Fibroblast of pulmonary artery (primary cell): ENCODE results near the gene KCNIP1.

Source experiments
- DNase-seq: peaks from one replicate; pipeline ENCODE4 v3.0.0-alpha.2; 2010; ENCODE audit warnings: low read depth
- H3K4me3 ChIP-seq: replicated peaks from 2 replicates; pipeline ENCODE4 v1.5.1; 2011; ENCODE audit warnings: low read depth, mild to moderate bottlenecking, control low read depth, low read length, moderate library complexity
- TF ChIP-seq, protein P1 (sequence below): IDR thresholded peaks from 2 replicates; pipeline ENCODE4 v1.5.1; 2011; ENCODE audit warnings: mild to moderate bottlenecking, control low read depth, low read length, inconsistent platforms; ENCODE audit errors: missing control alignments

KCNIP1 gene

GRCh38 chr5:170585273-170585948, 81.6 kb downstream of the KCNIP1 start:
- no peak for DNase-seq
- TF ChIP-seq, protein P1, sequence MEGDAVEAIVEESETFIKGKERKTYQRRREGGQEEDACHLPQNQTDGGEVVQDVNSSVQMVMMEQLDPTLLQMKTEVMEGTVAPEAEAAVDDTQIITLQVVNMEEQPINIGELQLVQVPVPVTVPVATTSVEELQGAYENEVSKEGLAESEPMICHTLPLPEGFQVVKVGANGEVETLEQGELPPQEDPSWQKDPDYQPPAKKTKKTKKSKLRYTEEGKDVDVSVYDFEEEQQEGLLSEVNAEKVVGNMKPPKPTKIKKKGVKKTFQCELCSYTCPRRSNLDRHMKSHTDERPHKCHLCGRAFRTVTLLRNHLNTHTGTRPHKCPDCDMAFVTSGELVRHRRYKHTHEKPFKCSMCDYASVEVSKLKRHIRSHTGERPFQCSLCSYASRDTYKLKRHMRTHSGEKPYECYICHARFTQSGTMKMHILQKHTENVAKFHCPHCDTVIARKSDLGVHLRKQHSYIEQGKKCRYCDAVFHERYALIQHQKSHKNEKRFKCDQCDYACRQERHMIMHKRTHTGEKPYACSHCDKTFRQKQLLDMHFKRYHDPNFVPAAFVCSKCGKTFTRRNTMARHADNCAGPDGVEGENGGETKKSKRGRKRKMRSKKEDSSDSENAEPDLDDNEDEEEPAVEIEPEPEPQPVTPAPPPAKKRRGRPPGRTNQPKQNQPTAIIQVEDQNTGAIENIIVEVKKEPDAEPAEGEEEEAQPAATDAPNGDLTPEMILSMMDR = no peak

DNA sequence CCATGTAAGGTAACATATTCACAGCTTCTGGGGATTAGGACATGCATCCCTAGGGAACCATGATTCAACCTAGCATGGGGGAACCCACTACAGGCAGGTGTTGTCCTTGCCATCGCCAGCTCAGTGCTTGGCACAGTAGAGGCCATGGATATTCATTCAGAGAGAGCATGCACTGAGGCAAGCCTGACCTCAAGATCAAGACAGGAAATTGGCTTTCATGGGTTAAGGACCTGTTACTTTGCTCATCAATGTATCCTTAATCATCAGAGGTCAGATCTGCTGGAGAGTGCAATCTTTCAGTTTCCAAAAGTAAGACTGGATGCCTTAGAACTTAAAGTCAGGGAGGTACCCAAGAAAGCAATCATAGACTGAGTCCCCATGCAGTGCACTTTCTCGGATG, 84.0 kb downstream of the KCNIP1 start:
- no peak for DNase-seq
- TF ChIP-seq, protein P1 = no peak
- no peak overlapping the region for H3K4me3 ChIP-seq

More at GRCh38 chr5:170585273-170585948, 81.6 kb downstream of the KCNIP1 start:
- H3K4me3 ChIP-seq = no peak overlapping the region

DNA sequence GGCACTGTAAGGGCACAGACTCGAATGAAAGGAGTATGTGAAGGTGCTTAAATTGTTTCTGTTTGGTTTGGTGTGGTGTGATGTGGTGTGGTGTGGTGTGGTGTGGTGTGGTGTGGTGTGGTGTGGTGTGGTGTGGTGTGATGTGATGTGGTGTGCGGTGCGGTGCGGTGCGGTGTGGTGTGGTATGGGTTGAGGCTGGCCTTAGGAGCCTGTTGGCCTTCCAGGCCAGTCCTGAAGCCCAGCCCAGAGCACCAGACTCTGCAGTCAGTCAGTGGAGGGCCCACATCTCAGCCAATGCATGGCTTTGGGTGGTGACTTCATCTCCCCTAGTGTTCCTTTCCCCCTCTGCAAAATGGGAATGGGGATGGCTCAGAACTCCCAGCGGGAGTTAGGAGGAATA, 85.8 kb downstream of the KCNIP1 start:
- TF ChIP-seq, protein P1 = no peak
- no peak overlapping the region for H3K4me3 ChIP-seq
- no peak for DNase-seq

GRCh38 chr5:170590566-170590965, 86.7 kb downstream of the KCNIP1 start:
- TF ChIP-seq, protein P1 = no peak
- no peak overlapping the region for H3K4me3 ChIP-seq
- DNase-seq = no peak

GRCh38 chr5:170591054-170591453, 87.2 kb downstream of the KCNIP1 start:
- H3K4me3 ChIP-seq = no peak overlapping the region
- no peak for DNase-seq
- TF ChIP-seq, protein P1 = no peak

DNA sequence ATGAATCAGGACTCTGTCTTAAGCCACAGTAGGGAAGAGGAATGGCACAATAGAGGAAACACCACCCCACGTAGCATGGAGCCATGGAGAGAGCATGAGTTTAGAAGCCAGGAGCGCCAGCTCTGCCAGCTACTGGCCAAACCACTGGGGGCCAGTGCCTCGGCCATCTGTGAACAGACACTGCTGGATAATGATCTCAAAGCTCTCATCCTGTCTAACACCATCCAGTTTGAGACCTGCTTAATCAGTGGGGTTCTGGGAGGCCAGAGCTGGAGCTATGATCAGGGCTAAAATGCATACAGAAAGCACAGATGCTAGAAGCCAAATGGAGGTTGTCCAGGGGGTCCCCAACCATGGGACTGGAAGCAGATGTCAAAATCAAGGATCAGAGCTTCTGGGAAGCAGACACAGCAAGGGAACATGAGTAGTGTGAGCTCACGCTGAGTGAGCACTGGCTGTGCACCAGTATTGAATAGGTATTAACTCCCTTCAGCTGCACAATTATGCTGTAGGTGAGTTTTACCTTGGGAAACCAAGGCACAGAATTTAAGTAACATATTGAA, 92.7 kb downstream of the KCNIP1 start:
- no peak overlapping the region for H3K4me3 ChIP-seq
- TF ChIP-seq, protein P1 = no peak
- no peak for DNase-seq

DNA sequence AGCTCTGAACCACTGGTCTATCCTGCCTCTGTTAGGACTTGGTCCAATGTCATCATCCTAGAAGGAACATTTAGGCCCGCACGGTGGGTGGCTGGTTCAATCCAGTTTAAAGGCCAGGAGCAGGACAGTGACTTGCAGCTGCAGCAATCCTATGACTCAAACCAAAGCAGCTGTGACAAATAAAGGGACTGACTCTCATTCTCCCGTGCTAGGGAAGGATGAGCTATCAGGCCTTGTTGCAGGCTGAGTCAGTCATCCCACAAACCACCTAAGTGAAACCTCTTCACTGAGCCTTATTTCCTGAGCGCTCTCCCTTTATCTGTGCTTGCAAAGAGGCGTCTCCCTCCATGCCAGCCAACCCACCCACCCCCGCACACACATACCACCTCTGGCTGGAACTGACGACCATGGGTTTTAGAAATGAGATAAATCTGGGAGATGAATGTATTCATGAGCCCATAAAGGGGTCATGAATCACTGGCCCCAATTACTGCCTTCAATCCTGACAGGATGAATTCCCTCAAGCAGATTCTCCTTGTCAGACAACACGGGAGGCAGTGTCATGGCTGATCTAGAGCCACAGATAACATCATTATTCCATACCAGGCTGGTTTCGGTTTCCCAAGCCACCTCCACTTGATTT, 93.4 kb downstream of the KCNIP1 start:
- H3K4me3 ChIP-seq = no peak overlapping the region
- DNase-seq = no peak

More for the DNA sequence above, 93.4 kb downstream of the KCNIP1 start:
- TF ChIP-seq, protein P1 = no peak
